CD4-positive, alpha-beta T cell treated with Interleukin-21 for 1 hour (primary cell): ENCODE measurements around the gene MSI1.

ENCODE experiments used
- DNase-seq: peaks from one replicate; pipeline ENCODE4 v3.0.0-alpha.2; 2020

MSI1 gene

GRCh38 chr12:120317224-120318105 lies 51.5 kb downstream of the MSI1 start:
- DNase-seq: peak; percentile 100

GRCh38 chr12:120316798-120317223 lies 52.2 kb downstream of the MSI1 start:
- DNase-seq: no peak

- DNase-seq: no peak
These were observed 54.7 kb downstream of the MSI1 start for GRCh38 chr12:120314220-120314619.

GRCh38 chr12:120301962-120302815 lies 66.8 kb downstream of the MSI1 start, which contains the start of gene SIRT4:
Gene SIRT4 (plus strand): TSS chr12:120302321. CDS start chr12:120303562, 1,241 bp downstream.
- DNase-seq: peak; percentile 93

- DNase-seq: peak; percentile 92
These were observed 76.1 kb downstream of the MSI1 start, which contains the start of gene RNU4-1 for GRCh38 chr12:120292661-120293531. Gene RNU4-1 (minus strand): TSS chr12:120293237.

- no peak for DNase-seq
These were observed 76.6 kb downstream of the MSI1 start for GRCh38 chr12:120292411-120292660.
